Islet precursor cell (in vitro differentiated cells): Measurements from ENCODE around the gene ADAMTS15.

Source experiments
- DNase-seq: peaks from one replicate; pipeline ENCODE4 v3.0.0-alpha.2; 2018

Gene ADAMTS15

DNA sequence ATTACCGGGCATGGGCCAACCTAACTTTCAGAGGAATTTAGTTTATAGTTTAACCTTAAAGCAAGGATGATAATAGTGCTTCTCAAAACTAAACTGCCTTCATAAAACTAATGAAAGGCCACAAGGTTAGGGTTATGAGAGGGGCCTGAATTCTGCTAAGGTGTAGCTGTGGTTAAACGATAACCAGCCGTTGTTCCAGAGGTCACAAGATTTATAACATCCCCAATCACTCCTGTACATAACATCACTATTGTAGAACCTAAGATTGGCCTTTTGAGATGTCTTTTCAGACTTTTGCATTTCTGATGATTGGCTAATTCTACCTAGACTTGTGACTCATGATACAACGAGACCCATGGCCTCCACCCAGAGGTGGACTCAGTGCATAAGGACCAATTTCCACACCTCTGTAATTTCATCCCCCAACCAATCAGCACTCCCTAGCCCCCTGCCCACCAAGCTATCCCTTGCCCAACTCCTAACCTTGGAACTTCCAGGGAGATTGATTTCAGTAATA is 69.8 kb downstream of the ADAMTS15 start:
- no peak for DNase-seq

GRCh38 chr11:130519128-130519932 is 70.9 kb downstream of the ADAMTS15 start:
- DNase-seq, result no peak

- DNase-seq, result no peak
Measured at GRCh38 chr11:130520271-130520671, 71.8 kb downstream of the ADAMTS15 start.

- peak; percentile 98 for DNase-seq
Measured at GRCh38 chr11:130522284-130522961, 74.0 kb downstream of the ADAMTS15 start.

DNA sequence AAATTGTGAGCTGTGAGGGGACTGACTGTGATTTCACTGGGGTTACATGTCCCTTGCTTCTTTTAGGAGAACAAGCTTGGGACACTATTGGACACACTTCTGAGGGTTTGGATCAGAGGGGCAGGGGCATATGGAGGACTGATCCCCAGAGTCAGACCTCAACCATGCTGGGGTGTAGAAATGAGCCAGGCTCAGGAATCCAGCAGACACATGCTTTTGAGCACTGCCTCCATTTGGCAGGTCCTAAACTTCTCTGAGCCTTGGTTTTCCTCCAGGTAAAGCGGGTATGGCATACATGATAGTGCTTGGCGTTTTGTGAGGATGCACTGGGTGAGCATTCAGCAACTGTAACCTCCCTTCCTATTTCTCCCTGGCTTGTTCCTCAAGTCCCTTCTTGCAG is 74.7 kb downstream of the ADAMTS15 start:
- no peak for DNase-seq

DNA sequence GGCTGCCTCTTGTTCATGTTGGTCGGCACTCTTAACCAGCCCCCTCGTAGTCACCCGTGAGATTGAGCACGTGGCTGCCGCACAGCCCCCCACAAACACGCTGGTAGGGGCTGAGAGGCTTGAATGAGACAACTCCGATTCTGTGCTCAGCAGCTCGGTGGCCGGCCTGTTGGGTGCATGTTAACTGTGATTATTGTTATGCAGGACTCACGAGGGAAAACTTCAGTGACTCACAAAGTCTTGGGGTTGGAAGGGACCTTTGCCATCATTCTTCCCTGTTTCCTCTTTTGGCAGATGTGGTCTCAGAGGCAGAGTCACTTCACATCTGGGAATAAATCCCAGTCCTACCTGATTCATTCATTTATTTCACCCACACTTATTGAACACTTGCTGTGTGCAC is 75.2 kb downstream of the ADAMTS15 start:
- no peak for DNase-seq

GRCh38 chr11:130524132-130524790 is 75.8 kb downstream of the ADAMTS15 start:
- DNase-seq, result no peak

- DNase-seq, result no peak
Measured at GRCh38 chr11:130525307-130525706, 76.9 kb downstream of the ADAMTS15 start.
